Measurements from ENCODE around the gene FMO5.

DNA sequence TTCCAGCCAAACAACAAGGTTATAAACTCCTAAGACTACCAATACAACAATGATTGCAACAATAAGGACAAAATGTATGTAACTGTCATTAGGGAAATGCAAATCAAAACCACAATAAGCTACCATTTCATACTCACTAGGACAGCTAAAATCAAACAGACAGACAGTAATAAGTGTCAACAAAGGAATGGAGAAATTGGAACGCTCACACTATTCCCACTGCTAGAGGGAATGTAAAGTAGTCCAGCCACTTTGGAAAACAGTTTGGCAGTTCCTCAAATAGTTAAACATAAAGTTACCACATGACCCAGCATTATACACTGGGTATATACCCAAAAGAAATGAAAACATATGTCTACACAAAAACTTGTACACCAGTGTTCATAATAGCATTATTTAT lies 62.1 kb downstream of the FMO5 start:
- no peak for TF ChIP-seq CTCF (IDR thresholded peaks at IDR 0.05)
- TF ChIP-seq POLR2A (IDR thresholded peaks at IDR 0.05), result no peak

Data from adrenal gland (tissue), 5 donors.